ENCODE data around the gene PARP16.
A peak's percentile ranks its signal among the peaks of the same experiment; 100 is the strongest.
"Not testable (repeated sequence)": the region's sequence is repeated elsewhere in the genome, so short reads cannot be mapped to it uniquely, and the experiment has no call there.

The PARP16 gene

DNA sequence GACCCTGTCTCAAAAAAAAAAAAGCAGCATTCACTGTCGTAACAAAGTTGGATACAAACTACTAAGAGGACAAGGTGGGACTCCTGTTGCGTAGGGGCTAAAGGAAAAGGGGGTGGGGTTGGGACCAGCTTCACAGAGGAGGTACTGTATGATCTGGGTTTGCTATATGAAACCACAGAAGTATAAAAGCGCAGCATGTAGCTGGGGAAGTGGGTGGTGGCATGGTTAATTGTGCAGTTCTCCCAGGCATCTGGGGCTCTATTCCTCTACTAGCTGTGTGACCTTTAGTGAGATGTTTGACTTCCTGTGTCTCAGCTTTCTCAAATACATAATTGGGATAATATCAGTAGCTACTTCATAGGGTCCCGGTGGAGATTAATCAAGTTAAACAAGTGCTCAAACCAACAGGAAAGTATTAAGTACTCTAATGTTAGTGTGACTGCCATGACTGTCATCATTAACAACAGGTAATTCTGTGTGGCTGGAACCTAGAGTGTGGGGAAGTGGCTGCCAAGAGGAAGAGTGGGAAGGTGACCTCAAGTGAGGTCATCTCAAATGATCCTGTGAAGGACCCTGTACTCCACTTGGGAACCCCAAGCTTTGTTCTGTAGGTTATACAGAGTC is 11.5 kb downstream of the PARP16 start:
- DNase-seq, result no peak

DNA sequence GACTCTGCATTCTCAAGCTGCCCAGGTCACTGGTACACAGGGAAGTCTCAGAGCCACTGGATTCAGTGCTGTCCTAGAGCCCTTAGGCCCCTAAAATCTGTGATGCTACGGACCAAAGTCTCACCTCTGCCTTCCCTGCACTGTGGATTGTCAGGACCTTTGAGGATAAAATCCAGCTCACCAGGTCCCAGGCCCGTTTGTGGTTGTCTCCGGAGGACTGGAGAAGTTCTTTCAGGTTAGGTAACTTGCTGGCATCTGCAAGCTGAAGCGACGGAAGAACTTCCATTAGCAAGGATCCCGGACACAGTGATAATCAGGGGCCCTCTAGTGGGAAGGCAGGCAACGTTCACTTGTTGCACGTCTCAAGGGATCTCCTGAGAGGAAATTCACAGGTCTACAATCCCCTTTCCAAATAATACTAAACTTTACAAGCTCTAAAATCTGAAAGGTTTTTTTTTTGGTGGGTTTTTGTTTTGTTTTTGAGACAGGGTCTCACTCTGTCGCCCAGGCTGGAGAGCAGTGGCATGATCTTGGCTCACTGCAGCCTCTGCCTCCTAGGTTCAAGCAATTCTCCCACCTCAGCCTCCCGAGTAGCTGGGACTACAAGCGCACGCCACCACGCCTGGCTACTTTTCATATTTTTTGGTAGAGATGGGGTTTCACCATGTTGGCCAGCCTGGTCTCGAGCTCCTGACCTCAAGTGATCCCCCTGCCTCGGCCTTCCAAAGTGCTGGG is 15.7 kb downstream of the PARP16 start:
- DNase-seq, result peak; percentile 68

- DNase-seq, result no peak
Measured at GRCh38 chr15:65268411-65268810, 18.3 kb downstream of the PARP16 start.

- DNase-seq, result no peak
Measured at GRCh38 chr15:65266469-65266868, 20.2 kb downstream of the PARP16 start.

DNA sequence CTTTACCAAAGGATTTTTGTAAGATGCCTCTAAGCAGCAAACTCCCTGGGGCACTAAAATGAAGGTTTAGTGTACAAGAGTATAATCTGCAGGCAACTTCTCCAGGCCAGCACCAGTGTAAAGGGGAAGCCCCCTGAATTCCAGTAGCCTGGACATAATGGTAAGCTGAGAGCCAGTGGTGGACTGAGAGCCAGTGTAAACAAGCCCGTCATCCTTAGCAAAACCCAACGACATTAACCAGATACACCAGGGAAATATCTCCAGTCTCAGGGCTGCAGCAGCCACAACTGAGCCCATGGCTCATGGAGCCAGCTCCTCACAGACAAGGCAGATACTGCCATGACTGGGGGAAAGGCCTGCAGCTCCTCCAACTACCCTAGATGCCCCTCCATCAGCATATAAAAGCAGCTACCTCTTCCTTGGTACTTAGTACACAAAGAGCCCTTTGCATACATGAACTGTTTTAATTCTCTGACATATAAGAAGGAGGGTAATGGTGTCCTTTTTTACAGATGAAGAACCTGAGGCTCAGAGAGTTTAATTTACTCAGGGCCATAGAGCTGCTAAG is 21.7 kb downstream of the PARP16 start:
- DNase-seq, result no peak

- peak; percentile 3 for DNase-seq
Measured at GRCh38 chr15:65263313-65263712, 23.4 kb downstream of the PARP16 start.

DNA sequence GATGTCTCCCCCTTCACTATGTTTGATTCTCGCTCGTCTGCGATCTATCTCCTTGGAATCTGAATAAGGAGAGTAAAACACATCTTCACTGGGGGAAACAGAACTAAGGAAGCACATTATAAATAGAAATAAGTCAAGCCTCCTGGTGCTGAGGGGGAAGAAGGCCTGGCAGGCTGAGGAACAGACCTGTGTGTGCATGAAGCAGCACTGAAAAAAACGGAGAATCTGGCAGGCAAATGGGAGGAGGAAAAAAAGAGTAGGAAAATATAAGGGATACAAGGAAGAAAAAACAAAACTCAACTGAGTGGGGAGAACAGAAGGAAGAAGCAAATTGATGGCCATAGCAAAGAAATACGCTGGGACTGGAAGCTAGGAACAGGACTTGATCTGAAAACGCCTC is 25.7 kb downstream of the PARP16 start:
- DNase-seq, result no peak

GRCh38 chr15:65259367-65259797 is 27.3 kb downstream of the PARP16 start:
- DNase-seq, result no peak

GRCh38 chr15:65258375-65259262 is 28.1 kb downstream of the PARP16 start:
- DNase-seq, result no peak

- DNase-seq, result no peak
Measured at GRCh38 chr15:65255486-65256140, 31.1 kb downstream of the PARP16 start.

DNA sequence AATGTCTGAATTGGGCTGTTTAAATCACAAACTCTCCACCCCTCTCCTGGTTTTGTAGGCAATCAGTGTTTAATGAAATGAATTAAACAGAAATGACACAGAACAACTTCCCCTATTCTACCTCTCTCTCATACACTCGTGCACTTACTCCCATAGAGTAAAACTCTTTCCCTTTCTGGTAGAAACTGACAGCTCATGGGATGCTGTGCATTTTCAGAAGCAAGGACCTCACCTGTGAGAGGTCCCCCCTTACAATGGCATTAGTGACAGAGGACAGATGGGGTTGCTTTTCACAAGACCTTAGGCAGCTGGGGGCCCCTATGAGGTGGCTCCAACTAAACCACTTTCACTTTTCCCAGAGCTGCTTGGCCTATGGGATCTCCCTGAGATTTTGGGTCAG is 31.9 kb downstream of the PARP16 start:
- no peak for DNase-seq

DNA sequence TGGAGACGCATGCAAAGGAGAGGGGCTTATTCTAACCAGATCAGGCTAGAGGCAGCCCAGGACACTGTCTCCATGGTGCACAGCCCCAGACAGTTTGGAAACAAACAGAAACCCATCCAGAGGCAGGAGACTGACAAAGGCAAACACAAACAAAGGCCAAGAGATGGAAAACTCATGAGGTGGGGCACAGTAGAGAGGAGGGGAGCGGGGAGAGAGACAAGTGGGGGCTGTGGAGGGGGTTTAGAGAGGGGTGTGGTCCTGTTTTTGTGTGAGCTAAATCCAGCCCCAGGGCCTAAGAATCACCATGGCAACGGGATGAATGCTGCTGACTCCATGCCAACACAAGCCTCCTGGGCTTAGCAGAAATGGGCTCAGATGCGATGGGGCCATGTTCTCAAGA is 32.3 kb downstream of the PARP16 start:
- no peak for DNase-seq

DNA sequence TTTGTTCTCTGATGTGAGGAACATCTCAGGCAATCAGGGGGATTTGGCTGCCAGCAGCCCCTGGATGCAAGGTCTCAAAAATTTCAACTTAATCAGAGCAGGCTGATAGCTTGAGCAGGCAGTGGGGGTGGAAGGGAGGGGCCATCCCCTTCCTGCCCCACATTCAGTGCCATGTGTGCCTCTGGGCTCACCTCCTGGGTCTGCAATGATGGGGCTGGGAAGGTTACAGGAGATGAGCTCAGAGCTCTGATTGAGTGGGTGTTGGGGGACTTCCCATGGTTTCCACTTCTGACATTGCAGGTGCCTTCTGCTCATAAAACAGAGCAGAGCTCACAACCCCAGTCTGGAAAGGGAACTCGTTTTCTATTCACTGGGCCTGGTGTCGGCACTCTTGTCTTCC is 37.0 kb downstream of the PARP16 start:
- no peak for DNase-seq

GRCh38 chr15:65248511-65249255 is 38.0 kb downstream of the PARP16 start:
- no peak for DNase-seq

DNA sequence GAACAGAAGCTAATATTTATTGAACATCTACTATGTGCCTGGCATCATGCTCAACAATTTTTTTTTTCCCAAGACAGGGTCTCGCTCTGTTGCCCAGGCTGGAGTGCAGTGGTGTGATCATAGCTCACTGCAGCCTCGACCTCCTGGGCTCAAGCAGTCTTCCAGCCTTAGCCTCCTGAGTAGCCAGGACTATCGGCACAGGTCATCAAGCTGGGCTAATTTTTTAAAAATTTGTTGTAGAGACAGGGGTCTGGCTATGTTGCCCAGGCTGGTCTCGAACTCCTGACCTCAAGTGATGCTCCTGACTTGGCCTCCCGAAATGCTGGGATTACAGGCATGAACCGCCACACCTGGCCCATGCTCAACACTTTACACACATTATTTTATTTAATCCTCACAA is 39.7 kb downstream of the PARP16 start:
- no peak for DNase-seq

GRCh38 chr15:65246026-65246714 is 40.5 kb downstream of the PARP16 start:
- no peak for DNase-seq

DNA sequence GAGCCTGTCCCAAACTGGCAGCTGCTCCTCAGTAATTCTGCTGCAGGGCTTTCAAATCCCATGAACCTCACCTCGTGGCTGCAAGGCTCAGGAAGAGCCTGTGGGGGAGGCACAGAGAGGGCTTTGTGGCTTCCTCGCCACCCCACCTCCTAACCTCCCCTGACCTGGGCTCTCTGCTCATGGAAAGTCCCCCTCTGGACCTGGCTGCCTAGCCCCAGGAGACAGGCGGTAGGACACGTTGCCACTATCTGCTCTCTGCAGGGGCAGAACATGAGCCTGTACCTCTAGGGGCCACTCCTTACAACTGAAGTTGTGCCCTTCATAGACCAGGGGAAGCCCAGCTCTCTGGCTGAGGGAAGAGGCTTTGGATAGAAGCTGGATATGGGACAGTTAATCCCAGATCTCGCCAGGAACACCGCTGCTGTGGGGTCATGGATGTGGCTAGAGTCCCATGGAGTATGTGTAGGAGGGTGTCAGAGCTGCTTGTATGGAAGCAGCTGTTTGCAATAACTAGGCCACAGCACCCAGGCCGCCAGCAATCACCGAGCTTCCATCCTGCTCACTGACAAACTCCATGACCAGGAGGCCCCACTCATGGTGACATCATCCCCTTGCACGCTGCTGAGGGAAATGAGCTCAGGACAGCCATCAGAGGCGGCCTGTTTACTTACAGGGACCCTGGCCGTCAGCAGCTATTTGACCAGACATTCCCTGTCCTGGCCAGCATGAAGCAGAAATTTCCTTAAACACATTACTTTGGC is 41.4 kb downstream of the PARP16 start:
- no peak for DNase-seq

GRCh38 chr15:65244638-65245037 is 42.0 kb downstream of the PARP16 start:
- no peak for DNase-seq

- DNase-seq, result not testable (repeated sequence)
Measured at GRCh38 chr15:65236443-65236842, 50.2 kb downstream of the PARP16 start.

- DNase-seq, result no peak
Measured at GRCh38 chr15:65233696-65234095, 53.0 kb downstream of the PARP16 start.

- no peak for DNase-seq
Measured at GRCh38 chr15:65232520-65232919, 54.2 kb downstream of the PARP16 start.

Measured in kidney glomerular epithelial cell (primary cell).